Ascending aorta (tissue), 2 donors: Measurements from ENCODE around the gene SMIM44. TPM values are rescaled to one million over a fixed set of nuclear protein-coding genes. Genes with fewer than 3 reads are reported as not detected.

Experiments used
- DNase-seq, 2 donors: peaks; one replicate each; pipeline ENCODE4 v3.0.0-alpha.2; 2019; ENCODE audit warnings: low spot score in 2 of 2
- H3K27ac ChIP-seq, 2 donors: fragments of 200-600 bp; sonication (generic); one replicate each; pipeline ENCODE4 v1.5.1; 2016 to 2017; ENCODE audit warnings: mild to moderate bottlenecking in 1 of 2
- H3K27me3 ChIP-seq: fragments of 200-600 bp; sonication (generic); one replicate; pipeline ENCODE4 v1.5.1; 2017
- H3K36me3 ChIP-seq, 2 donors: fragments of 200-600 bp; sonication (generic); one replicate each; pipeline ENCODE4 v1.5.1; 2016
- H3K4me1 ChIP-seq, 2 donors: fragments of 200-600 bp; sonication (generic); one replicate each; pipeline ENCODE4 v1.5.1; 2016 to 2017; ENCODE audit warnings: mild to moderate bottlenecking in 1 of 2
- H3K4me3 ChIP-seq, 2 donors: fragments of 200-600 bp; sonication (generic); one replicate each; pipeline ENCODE4 v1.5.1; 2016 to 2017; ENCODE audit warnings: mild to moderate bottlenecking in 1 of 2
- H3K9me3 ChIP-seq, 2 donors: fragments of 200-600 bp; sonication (generic); one replicate each; pipeline ENCODE4 v1.5.1; 2016
- intact Hi-C: fragments of 100-400 bp; cut with DNase I; formaldehyde crosslinking; loops from one replicate; pipeline ENCODE4 v1.15.1; 2023
- total RNA-seq: library from RNA; depleted of rRNA; stranded (reverse); fragments of >200 nt; gene quantifications from one replicate; pipeline ENCODE4 v1.1.0, GENCODE V29; 2016
- TF ChIP-seq, protein P1 (sequence below), 3 experiments: fragments of 200-600 bp in 2 of 3; fragments of 450-650 bp in 1 of 3; sonication (generic) in 2 of 3; IDR thresholded peaks; one replicate each; pipeline ENCODE4 v1.5.1; 2016 to 2019; ENCODE audit warnings: antibody characterized with exemption in 3 of 3, mild to moderate bottlenecking in 1 of 3, moderate library complexity in 1 of 3

SMIM44 gene
- total RNA-seq, 1 donor from 2014 or later = not detected

DNA sequence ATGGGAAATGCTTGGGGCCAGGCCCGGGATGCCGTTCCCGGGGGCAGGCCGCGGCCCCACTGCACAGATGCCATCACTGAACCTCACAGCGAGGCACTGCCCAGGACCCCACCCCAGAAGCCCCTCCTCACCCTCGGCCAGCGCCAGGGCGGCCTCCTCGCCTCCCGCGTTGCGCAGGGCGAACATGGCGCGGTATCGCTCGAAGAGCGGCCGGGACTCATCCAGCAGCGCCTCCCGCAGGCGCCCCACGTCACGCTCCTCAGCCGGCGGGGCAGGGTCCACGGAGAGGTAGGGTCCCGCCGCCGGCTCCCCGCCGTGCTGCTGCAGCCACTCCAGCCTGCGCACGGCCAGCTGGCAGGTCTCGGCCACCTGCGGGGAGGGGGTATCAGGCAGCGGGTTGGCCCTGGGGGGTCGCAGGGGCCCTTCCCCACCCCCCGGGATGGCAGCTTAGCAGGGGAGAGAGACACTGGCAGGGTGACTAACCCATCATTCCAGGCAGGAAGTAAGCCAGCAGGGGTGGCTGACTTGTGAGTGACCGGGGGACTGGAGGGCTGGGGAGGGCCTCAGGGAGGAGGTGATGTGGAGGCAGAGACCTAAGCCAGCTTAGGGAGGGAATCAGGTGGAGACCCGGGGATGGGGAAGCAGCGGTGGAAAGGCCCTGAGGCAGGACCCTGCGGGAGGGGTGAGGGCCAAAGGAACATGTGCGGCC is 9.0 kb upstream of the SMIM44 start:
- Histone ChIP-seq H3K9me3 (no peaks in the 10 kb centered on the region), H3K27ac (no peak overlapping the region), H3K36me3 (peaks cover 59 to 65% of the 10 kb centered on the region in 2 donors), H3K4me1 (no peaks in the 10 kb centered on the region), H3K27me3 (no peaks in the 10 kb centered on the region), H3K4me3 (no peak overlapping the region)
- TF ChIP-seq, protein P1, sequence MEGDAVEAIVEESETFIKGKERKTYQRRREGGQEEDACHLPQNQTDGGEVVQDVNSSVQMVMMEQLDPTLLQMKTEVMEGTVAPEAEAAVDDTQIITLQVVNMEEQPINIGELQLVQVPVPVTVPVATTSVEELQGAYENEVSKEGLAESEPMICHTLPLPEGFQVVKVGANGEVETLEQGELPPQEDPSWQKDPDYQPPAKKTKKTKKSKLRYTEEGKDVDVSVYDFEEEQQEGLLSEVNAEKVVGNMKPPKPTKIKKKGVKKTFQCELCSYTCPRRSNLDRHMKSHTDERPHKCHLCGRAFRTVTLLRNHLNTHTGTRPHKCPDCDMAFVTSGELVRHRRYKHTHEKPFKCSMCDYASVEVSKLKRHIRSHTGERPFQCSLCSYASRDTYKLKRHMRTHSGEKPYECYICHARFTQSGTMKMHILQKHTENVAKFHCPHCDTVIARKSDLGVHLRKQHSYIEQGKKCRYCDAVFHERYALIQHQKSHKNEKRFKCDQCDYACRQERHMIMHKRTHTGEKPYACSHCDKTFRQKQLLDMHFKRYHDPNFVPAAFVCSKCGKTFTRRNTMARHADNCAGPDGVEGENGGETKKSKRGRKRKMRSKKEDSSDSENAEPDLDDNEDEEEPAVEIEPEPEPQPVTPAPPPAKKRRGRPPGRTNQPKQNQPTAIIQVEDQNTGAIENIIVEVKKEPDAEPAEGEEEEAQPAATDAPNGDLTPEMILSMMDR (IDR thresholded peaks at IDR 0.05) = no peak
- no peak for DNase-seq
- intact Hi-C loops = no loop called here

DNA sequence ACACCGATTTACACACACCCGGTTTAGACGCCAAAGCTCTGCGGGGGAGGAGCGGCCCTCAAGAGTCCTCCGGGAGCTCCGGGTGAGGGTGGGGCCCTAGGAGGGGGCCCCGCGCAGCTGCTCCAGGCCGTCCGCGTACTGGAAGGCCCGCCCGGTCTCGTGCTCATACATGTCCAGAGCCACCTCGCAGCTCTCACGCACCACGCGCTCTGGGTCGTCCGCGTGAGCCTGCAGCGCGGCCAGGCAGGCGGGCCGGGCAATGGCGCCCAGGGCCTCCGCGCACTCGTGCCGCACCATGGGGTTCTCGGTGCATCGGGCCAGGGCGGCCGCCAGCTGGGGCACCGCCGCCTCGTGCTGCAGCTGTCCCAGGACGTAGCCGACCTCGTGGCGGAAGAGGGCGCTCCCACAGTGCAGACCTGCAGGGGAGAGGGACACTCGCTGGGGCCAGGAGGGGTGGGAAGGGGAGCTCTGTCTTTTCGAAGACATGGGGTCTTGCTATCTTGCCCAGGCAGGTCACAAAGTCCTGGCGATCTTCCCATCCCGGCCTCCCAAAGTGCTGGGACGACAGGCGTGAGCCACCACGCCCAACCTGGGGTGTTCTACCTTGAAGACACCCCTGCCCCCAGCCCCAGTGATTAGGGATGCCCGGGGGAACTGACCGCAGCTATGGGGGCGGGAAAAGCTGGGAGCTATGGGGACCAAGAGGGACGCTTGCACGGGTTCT is 8.3 kb upstream of the SMIM44 start:
- no peaks in the 10 kb centered on the region for H3K4me1 ChIP-seq
- no peak for DNase-seq
- TF ChIP-seq, protein P1 (IDR thresholded peaks at IDR 0.05) = no peak
- H3K36me3 ChIP-seq = peaks cover 58 to 62% of the 10 kb centered on the region in 2 donors
- H3K27ac ChIP-seq = no peak overlapping the region
- no peaks in the 10 kb centered on the region for H3K27me3 ChIP-seq
- no peak overlapping the region for H3K4me3 ChIP-seq
- H3K9me3 ChIP-seq = no peaks in the 10 kb centered on the region
- intact Hi-C loops = no loop called here

DNA sequence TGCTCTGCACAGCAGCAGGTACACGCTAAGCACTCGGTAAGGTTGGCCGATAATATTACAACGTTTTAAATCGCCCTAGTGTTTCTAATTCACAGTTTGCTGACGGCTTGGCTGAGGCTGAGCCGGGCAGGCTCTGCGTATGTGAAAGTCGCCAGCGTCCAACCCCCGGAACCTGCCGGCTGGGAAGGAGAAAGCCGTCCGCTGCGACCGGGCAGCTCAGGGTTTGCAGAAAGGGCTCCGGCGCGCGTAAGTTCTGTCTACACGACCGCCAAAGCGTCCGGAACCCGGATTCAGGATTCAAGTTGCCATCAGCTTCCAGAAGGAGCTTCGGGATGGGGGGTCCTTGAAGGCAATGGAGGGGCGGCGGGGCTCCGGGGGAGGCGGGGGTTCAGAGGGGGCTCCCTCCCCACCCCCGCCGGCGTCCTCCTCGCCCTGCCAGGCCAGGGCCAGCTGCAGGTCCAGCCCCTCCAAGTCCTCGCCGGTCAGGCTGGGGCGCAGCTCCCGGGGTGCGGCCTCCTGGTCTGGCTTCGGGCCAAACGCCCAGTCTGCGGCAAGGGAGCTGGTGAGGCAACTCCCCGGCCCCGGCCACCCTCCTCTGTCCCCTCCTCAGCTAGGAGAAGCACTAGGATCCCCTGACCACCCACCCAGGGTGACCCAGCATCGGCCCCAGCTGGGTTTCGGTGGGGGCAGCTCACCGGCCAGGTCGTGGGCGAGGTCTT is 575 bp downstream of the SMIM44 start:
- H3K4me3 ChIP-seq = no peak overlapping the region
- peaks cover 2% of the 10 kb centered on the region for H3K27me3 ChIP-seq
- TF ChIP-seq, protein P1 (IDR thresholded peaks at IDR 0.05) = no peak
- H3K36me3 ChIP-seq = no peaks in the 10 kb centered on the region
- intact Hi-C loops = no loop called here
- no peaks in the 10 kb centered on the region for H3K4me1 ChIP-seq
- H3K9me3 ChIP-seq = no peaks in the 10 kb centered on the region
- no peak for DNase-seq
- no peak overlapping the region for H3K27ac ChIP-seq

DNA sequence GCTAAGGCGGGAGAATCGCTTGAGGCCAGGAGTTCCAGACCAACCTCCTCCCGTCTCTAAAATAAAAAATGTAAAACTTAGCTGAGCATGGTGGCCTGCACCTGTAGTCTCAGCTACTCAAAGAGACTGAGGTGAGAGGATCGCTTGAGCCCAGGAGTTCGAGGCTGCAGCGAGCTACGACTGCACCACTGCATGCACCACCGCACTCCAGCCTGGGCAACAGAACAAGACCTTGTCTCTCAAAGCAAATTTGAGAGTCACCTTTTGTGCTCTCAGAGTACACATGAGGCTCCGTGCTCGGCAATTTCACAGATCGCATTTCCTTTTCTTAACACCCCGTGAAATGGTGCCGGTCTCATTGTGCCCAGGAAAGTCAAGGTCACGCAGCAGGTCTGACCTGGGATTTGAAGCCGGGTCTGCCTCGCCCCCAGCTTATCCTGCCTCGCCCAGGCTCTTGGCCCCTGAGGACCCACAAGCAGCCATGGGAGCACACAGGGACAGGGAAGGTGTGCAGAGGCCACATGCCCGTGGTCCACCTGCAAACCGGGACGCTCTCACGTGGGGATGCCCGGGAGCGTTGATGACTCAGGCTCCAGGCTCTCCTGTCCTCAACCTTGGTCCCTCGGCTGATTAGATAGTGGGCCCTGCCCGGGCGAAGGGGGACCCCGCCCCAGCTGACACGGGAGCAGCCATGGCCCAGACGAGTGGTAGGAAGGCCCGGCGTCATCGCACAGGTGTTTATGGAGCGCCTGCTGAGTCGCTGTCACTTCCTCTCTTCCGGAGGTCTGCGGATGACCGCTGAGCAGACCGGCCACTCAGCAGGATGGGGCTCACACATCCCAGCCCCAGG is 1.8 kb downstream of the SMIM44 start:
- TF ChIP-seq, protein P1 (IDR thresholded peaks at IDR 0.05) = no peak
- intact Hi-C loops = no loop called here

DNA sequence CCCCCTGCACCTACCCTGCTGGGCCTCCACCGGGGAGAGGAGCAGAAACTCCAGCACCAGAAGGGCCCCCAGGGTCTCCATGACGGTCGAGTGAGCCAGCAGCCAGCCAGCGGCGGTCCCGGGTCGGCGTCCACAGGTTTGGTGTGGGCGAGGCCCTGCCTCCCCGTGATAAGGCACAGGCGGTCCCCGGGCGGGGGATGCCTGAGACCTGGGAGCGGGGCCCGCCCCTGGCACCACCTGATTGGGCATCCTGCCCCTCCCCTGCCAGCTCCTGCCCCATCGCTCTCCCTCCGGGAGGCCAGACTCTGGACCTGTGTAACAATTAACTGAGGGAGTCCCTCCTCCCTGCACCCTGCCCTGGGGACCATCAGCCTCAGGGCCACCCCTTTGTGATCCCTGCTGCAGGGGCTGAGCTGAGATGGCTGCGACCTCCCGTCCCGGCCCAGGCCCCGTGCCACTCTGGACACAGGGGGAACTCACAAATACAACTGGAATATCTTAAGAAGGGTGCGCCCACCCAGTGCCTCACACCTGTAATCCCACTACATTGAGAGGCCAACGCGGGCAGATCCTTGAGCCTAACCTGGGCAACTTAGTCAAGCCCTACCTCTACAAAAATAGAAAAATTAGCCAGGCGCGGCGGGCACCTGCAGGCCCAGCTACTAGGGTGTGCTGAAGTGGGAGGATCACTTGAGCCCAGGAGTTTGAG is 2.7 kb downstream of the SMIM44 start, which contains the start of gene SMIM24:
TSS of gene SMIM24 (minus strand) at position 143 of the 709 bp plus-strand sequence. CDS start at position 81, 62 bp downstream.
- intact Hi-C loops = no loop called here
- DNase-seq = no peak
- Histone ChIP-seq H3K27ac (no peak within 1 kb of the TSS), H3K4me1 (no peaks in the 10 kb centered on the region), H3K4me3 (no peak within 1 kb of the TSS), H3K36me3 (no peaks in the 10 kb centered on the region), H3K27me3 (peaks cover 2% of the 10 kb centered on the region), H3K9me3 (no peaks in the 10 kb centered on the region)
- TF ChIP-seq, protein P1 (IDR thresholded peaks at IDR 0.05) = no peak

More for the DNA sequence above, 1.8 kb downstream of the SMIM44 start:
- H3K4me3 ChIP-seq = no peak overlapping the region
- no peak overlapping the region for H3K27ac ChIP-seq
- peaks cover 2% of the 10 kb centered on the region for H3K27me3 ChIP-seq
- no peaks in the 10 kb centered on the region for H3K9me3 ChIP-seq
- no peak for DNase-seq
- no peaks in the 10 kb centered on the region for H3K4me1 ChIP-seq
- no peaks in the 10 kb centered on the region for H3K36me3 ChIP-seq
